ENCODE data around the gene AXL.

GRCh38 chr19:41298348-41298964 is 79.4 kb downstream of the AXL start:
- peak; percentile 16; the same call in 1 of the 2 replicates for TF ChIP-seq POLR2AphosphoS5 (IDR thresholded peaks at IDR 0.05; ENCODE audit: low read depth, low read length)
- TF ChIP-seq POLR2A (IDR thresholded peaks at IDR 0.05; ENCODE audit: low read depth, low read length) = no peak
- TF ChIP-seq TAF1 (IDR thresholded peaks at IDR 0.05; ENCODE audit: borderline replicate concordance, low read depth, low read length) = no peak

All from GM12892 (cell line).